ENCODE measurements around the gene SCN2A. TPM values are rescaled to one million over a fixed set of nuclear protein-coding genes. Genes with fewer than 3 reads are reported as not detected.

The SCN2A gene
- total RNA-seq, 1 donor from 2014 or later, result 0.16 TPM

DNA sequence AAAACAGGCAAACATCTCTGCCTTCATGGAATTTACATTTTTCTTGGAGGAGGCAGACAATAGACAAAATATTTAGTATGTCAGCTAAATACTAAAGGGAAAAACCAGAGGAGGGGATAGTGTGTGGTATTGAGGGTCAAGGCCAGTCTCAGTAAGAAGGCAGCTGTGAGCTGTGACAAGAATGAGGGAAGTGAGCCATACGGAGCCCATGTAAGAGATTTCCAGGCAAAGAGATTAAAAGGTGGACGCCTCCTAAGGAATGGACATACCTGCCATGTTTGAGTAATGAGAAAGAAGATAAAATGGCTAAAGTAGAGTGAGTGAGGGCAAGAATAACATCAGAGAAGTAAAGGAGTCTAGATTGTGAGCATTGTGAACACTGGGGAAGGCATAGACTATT is 2.2 kb upstream of the SCN2A start:
- H3K27me3 Mint-ChIP-seq, result peaks cover 9% of the 10 kb centered on the region
- intact Hi-C loops (cut with micrococcal nuclease), result loop anchor here (5.0 kb wide), 1 partner anchor 890 kb away; the partner anchor contains the start of gene SCN1A
- ChIA-PET POLR2A (no interaction called here), CTCF (interaction anchor here (1.3 to 1.5 kb wide), 2 partner anchors 15 to 637 kb away, joined by 3 to 4 read pairs; no protein-coding TSS in a partner anchor)
- H3K36me3 Mint-ChIP-seq (ENCODE audit: low read depth), result no peaks in the 10 kb centered on the region
- no peaks in the 10 kb centered on the region for H3K9me3 Mint-ChIP-seq
- H3K27ac Mint-ChIP-seq, result no peak overlapping the region
- DNase-seq (no peak), ATAC-seq (ENCODE audit: low read depth) (no peak)
- H3K4me1 Mint-ChIP-seq, result no peaks in the 10 kb centered on the region
- TF ChIP-seq, protein P1, sequence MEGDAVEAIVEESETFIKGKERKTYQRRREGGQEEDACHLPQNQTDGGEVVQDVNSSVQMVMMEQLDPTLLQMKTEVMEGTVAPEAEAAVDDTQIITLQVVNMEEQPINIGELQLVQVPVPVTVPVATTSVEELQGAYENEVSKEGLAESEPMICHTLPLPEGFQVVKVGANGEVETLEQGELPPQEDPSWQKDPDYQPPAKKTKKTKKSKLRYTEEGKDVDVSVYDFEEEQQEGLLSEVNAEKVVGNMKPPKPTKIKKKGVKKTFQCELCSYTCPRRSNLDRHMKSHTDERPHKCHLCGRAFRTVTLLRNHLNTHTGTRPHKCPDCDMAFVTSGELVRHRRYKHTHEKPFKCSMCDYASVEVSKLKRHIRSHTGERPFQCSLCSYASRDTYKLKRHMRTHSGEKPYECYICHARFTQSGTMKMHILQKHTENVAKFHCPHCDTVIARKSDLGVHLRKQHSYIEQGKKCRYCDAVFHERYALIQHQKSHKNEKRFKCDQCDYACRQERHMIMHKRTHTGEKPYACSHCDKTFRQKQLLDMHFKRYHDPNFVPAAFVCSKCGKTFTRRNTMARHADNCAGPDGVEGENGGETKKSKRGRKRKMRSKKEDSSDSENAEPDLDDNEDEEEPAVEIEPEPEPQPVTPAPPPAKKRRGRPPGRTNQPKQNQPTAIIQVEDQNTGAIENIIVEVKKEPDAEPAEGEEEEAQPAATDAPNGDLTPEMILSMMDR (IDR thresholded peaks at IDR 0.05), result no peak
- no peak overlapping the region for H3K4me3 Mint-ChIP-seq

DNA sequence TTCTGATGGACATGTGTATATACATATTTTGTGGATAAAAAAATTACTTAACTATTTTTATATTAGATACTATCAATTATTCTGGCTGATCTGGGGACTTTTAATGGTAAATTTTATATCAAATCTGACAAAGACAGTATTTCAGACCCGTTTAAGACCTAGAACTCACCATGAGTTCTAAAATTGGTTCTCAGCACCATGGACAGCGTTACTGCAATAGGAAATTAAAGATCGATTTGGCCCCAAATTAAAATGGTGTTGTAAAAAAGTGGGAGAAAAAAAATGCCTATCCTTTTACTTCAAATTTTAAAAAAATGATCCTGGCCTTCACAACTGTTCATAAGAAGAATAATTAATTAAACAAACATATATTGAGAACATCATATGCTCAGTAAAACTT is 919 bp upstream of the SCN2A start:
- ATAC-seq (ENCODE audit: low read depth) (no peak), DNase-seq (no peak)
- ChIA-PET POLR2A (no interaction called here), CTCF (interaction anchor here (1.3 to 1.5 kb wide), 2 partner anchors 14 to 636 kb away, joined by 3 to 4 read pairs; no protein-coding TSS in a partner anchor)
- Mint-ChIP-seq H3K36me3 (ENCODE audit: low read depth) (no peaks in the 10 kb centered on the region), H3K27ac (no peak overlapping the region), H3K27me3 (peaks cover 9% of the 10 kb centered on the region), H3K4me3 (no peak overlapping the region), H3K9me3 (no peaks in the 10 kb centered on the region), H3K4me1 (no peaks in the 10 kb centered on the region)
- TF ChIP-seq, protein P1 (IDR thresholded peaks at IDR 0.05), result no peak
- intact Hi-C loops (cut with micrococcal nuclease), result loop anchor here (5.0 kb wide), 1 partner anchor 889 kb away; the partner anchor contains the start of gene SCN1A

DNA sequence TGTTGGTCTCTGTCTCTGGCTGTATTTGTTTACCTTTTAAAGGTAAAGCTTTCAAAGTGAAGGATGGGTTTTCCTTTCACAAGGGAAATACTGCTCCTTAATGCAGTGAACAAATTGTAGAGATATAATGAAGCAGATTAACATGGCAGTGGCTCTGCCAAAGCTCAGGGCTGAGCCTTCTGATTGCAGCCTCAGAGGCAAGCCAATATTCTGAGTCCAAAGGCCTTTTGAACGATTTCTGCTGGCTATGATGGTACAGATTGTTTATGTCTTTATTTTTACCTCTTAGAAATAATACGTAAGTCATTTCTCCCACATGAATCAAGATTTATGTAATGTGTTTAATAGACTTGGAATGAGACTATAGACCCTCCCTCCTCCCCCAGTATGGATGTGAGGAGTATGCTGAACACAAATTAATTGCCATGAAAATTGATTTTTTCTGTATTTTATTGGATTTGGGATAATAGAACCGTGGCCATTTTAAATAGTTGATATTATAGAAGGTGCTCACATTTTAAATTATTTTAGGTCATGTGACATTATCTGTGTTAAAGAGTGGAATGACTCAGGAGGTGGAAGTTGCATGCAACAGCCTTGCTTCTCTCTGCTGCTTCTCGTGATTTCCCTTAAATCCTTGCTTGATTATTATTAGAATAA is 772 bp downstream of the SCN2A start:
- H3K4me1 Mint-ChIP-seq, result no peaks in the 10 kb centered on the region
- peaks cover 6% of the 10 kb centered on the region for H3K27me3 Mint-ChIP-seq
- no peaks in the 10 kb centered on the region for H3K9me3 Mint-ChIP-seq
- no peak for ATAC-seq (ENCODE audit: low read depth)
- no peaks in the 10 kb centered on the region for H3K36me3 Mint-ChIP-seq (ENCODE audit: low read depth)
- no peak overlapping the region for H3K27ac Mint-ChIP-seq
- POLR2A ChIA-PET, result no interaction called here
- DNase-seq, result no peak
- TF ChIP-seq, protein P1 (IDR thresholded peaks at IDR 0.05), result no peak
- no peak overlapping the region for H3K4me3 Mint-ChIP-seq
- CTCF ChIA-PET, result interaction anchor here (0.8 to 1.3 kb wide), 3 partner anchors 29 to 635 kb away, joined by 3 to 4 read pairs (median 4); no protein-coding TSS in a partner anchor
- intact Hi-C loops (cut with micrococcal nuclease), result loop anchor here (1.0 to 5.0 kb wide), 2 partner anchors 634 to 887 kb away; partner anchors contain the start of gene SCN1A

DNA sequence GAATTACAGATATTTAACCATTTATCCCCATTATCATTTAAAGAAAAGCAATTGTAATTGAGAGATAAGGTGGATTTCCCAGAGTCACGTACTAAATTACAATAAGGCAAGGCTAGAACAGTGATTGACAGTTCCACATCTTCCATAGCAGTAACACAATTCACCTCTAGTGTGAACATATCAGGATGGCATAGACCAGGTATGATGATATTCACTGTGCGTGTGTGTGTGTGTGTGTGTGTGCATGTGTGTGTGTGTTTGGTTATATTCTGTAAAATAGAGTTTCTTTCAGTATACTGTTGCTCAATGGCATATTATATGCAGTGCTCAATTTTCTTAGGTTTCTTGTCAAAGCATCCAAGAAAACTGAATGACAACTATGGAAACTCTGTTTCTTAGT is 1.7 kb downstream of the SCN2A start:
- ChIA-PET POLR2A (no interaction called here), CTCF (no interaction called here)
- no peaks in the 10 kb centered on the region for H3K4me1 Mint-ChIP-seq
- H3K36me3 Mint-ChIP-seq (ENCODE audit: low read depth), result no peaks in the 10 kb centered on the region
- DNase-seq (no peak), ATAC-seq (ENCODE audit: low read depth) (no peak)
- H3K27me3 Mint-ChIP-seq, result peaks cover 3% of the 10 kb centered on the region
- no peak overlapping the region for H3K27ac Mint-ChIP-seq
- TF ChIP-seq, protein P1 (IDR thresholded peaks at IDR 0.05), result no peak
- H3K4me3 Mint-ChIP-seq, result no peak overlapping the region
- intact Hi-C loops (cut with micrococcal nuclease), result no loop called here
- H3K9me3 Mint-ChIP-seq, result no peaks in the 10 kb centered on the region

DNA sequence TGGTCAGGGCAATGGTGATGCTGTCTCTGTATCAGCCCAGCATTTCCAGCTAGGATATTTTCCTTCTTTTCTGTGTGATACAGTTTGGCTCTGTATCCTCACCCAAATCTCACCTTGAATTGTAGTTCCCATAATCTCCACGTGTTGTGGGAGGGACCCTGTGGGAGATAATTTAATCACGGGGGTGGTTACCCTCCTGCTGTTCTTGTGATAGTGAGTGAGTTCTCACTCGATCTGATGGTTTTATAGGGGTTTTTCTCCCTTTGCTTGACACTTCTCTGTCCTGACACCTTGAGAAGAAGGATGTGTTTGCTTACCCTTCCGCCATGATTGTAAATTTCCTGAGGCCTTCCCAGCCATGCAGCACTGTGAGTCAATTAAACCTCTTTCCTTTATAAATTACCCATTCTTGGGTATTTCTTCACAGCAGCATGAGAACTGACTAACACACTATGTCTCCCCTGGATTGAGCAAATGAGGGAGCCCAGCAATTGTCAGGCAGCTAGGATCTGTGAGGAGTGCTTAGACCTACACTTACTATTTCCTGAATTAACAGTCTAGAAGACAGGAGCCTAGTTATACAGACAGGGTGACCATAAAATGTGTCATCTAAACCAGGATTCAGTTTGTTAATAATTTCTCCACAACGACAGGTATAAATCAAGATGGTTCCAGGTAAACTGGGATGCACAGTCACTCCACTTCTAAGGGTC is 6.0 kb downstream of the SCN2A start:
- Mint-ChIP-seq H3K27ac (no peak overlapping the region), H3K9me3 (no peaks in the 10 kb centered on the region), H3K4me3 (no peak overlapping the region), H3K36me3 (ENCODE audit: low read depth) (no peaks in the 10 kb centered on the region), H3K27me3 (peaks cover 3% of the 10 kb centered on the region), H3K4me1 (no peaks in the 10 kb centered on the region)
- ChIA-PET CTCF (no interaction called here), POLR2A (no interaction called here)
- intact Hi-C loops (cut with micrococcal nuclease), result no loop called here
- DNase-seq (no peak), ATAC-seq (ENCODE audit: low read depth) (no peak)
- TF ChIP-seq, protein P1 (IDR thresholded peaks at IDR 0.05), result no peak

Measured in activated B cell treated with CpG ODN at 0.5 μM for 24 hours (primary cell).